ENCODE data around the gene KCNH3. TPM values are rescaled to one million over a fixed set of nuclear protein-coding genes. Genes with fewer than 3 reads are reported as not detected.

KCNH3 gene
- total RNA-seq, 4 donors from 2014 or later, result 0.94 to 2.2 (median 2.1) TPM; not detected in 1

DNA sequence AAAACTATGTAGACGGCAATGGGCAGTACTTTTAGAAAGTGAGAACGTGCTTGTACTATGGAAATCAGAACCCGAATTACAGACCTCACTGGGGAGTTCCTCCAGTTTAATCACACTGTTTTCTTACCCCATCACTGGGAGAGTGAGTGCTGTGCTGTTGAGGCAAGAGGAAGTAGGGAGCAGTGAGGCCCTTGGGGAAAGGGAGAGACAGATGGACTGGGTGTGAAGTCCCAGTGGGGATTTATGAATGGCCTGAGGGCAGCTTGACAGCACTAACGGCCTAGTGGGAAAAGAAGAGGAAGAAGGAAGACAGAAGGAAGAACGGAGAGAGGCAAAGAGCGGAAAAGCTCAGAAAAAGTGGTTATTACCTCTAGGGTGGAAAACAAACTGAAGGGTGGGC is 23.4 kb downstream of the KCNH3 start:
- Histone ChIP-seq H3K27ac (no peak overlapping the region), H3K27me3 (no peaks in the 10 kb centered on the region), H3K4me3 (replicated peaks in 1 of 3) (no peak overlapping the region), H3K36me3 (peaks cover 65 to 76% of the 10 kb centered on the region in 2 donors), H3K9me3 (no peaks in the 10 kb centered on the region), H3K4me1 (peaks cover 11% of the 10 kb centered on the region in 2 donors)
- DNase-seq, result no peak
- intact Hi-C loops (cut with DNase I), result no loop called here
- TF ChIP-seq POLR2A (IDR thresholded peaks at IDR 0.05), result no peak
- TF ChIP-seq, protein P1, sequence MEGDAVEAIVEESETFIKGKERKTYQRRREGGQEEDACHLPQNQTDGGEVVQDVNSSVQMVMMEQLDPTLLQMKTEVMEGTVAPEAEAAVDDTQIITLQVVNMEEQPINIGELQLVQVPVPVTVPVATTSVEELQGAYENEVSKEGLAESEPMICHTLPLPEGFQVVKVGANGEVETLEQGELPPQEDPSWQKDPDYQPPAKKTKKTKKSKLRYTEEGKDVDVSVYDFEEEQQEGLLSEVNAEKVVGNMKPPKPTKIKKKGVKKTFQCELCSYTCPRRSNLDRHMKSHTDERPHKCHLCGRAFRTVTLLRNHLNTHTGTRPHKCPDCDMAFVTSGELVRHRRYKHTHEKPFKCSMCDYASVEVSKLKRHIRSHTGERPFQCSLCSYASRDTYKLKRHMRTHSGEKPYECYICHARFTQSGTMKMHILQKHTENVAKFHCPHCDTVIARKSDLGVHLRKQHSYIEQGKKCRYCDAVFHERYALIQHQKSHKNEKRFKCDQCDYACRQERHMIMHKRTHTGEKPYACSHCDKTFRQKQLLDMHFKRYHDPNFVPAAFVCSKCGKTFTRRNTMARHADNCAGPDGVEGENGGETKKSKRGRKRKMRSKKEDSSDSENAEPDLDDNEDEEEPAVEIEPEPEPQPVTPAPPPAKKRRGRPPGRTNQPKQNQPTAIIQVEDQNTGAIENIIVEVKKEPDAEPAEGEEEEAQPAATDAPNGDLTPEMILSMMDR (IDR thresholded peaks at IDR 0.05), result no peak
- 87 to 89% methylated on average over 6 of the region's 6 CpGs for WGBS, 2 donors

DNA sequence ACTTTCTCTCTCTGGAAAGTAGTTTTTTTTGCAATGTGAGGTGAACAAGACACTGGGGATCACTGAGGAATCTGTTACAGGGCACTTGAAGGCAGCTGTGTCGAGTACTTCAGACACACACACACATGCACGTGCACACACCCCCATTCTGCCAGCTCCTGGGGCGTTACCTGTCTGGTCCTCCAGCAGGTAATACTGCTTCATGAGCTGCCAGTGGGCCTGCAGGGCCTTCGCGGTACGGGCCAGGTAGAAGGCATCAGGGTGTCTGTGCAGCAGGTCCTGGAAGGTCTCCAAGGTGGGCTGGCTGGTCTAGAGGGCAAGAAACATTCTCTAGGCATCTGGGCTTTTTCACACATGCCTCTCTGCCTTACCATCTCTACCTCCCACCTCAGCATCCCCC is 24.0 kb downstream of the KCNH3 start:
- Histone ChIP-seq H3K36me3 (peaks cover 59 to 70% of the 10 kb centered on the region in 2 donors), H3K4me3 (replicated peaks in 1 of 3) (no peak overlapping the region), H3K27ac (no peak overlapping the region), H3K27me3 (no peaks in the 10 kb centered on the region), H3K4me1 (peaks cover 13 to 14% of the 10 kb centered on the region in 2 donors), H3K9me3 (no peaks in the 10 kb centered on the region)
- intact Hi-C loops (cut with DNase I), result no loop called here
- no peak for DNase-seq
- 88 to 89% methylated on average over 6 of the region's 6 CpGs for WGBS, 2 donors
- no peak for TF ChIP-seq POLR2A (IDR thresholded peaks at IDR 0.05)
- TF ChIP-seq, protein P1 (IDR thresholded peaks at IDR 0.05), result no peak

DNA sequence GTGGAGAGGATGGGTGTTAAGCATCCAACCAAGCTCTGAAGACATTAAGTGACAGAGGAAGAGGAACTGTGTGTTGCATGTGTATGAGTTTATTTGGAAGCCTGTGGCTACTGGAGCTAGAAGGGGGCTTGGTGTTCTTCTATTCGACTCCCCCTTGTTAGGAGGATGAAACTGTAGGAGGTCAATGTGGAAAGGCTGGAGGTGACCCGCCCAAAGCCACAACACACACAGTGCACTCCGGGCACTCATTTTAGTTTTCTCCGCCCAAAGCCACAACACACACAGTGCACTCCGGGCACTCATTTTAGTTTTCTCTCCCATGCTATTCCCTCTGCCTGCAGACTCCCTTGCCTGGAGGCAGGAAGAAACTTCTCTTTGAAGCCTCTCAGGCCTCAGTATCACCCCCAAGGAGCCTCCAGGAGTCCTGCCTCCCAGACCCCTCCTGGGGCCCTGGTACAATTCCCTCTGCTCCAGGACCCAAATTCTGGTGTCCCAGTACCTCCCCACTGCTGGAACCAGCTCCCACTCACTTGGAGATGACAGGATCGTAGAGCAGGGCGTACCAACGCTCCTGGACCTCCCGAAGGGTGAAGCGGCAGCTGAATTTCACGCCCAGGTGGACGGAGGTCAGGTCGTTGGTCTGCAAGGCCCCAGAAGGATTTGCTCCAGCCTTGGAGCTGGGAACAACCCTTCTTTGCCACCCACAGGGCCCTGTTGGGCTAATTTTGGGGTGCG is 25.3 kb downstream of the KCNH3 start:
- H3K4me1 ChIP-seq, result peaks cover 13 to 18% of the 10 kb centered on the region in 2 donors
- WGBS, 2 donors, result 94 to 96% methylated on average over 12 to 14 of the region's 14 CpGs
- intact Hi-C loops (cut with DNase I), result no loop called here
- no peaks in the 10 kb centered on the region for H3K9me3 ChIP-seq
- DNase-seq, result no peak
- TF ChIP-seq POLR2A (IDR thresholded peaks at IDR 0.05), result no peak
- TF ChIP-seq, protein P1 (IDR thresholded peaks at IDR 0.05), result no peak
- no peak overlapping the region for H3K27ac ChIP-seq
- no peaks in the 10 kb centered on the region for H3K27me3 ChIP-seq
- no peak overlapping the region for H3K4me3 ChIP-seq (replicated peaks in 1 of 3)
- H3K36me3 ChIP-seq, result peaks cover 48 to 57% of the 10 kb centered on the region in 2 donors

DNA sequence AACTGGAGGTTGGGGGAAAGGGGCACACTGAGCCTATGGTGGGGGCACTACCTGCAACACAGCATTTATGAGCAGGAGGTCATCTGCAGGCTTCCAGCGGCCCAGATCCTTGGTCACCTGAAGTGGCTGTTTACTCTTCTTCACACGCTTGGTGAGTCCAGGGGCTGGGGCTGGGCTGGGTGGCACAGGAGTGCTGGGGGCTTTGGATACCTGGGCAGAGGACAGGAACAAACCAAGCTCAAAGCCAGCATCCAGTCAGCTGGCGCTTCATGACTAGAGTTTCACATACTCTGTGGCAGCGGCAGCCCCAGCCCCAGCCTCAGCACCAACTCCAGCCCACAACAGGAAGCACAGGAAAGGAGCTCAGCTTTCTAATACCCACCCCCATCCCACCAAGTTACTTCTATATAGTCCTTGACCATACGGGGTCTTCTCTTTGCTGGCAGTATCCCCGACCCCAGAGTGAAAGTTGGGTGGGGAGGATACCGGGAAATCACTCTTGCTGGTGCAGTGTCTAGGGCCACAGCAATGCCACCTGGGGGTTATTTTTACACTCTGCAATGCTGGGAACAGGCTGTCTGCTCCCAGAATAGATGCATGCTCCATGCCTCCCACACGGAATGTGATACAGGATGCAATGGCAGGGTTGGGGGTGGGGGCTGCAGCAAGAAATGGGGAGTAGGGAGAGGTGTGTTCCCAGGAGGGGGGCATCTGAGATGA is 26.0 kb downstream of the KCNH3 start:
- TF ChIP-seq POLR2A (IDR thresholded peaks at IDR 0.05), result no peak
- TF ChIP-seq, protein P1 (IDR thresholded peaks at IDR 0.05), result no peak

More for the DNA sequence above, 26.0 kb downstream of the KCNH3 start:
- Histone ChIP-seq H3K36me3 (peaks cover 41 to 49% of the 10 kb centered on the region in 2 donors), H3K9me3 (no peaks in the 10 kb centered on the region), H3K4me3 (replicated peaks in 1 of 3) (no peak overlapping the region), H3K27me3 (no peaks in the 10 kb centered on the region), H3K4me1 (peaks cover 13 to 22% of the 10 kb centered on the region in 2 donors), H3K27ac (no peak overlapping the region)
- intact Hi-C loops (cut with DNase I), result no loop called here
- WGBS, 2 donors, result 87 to 91% methylated on average over 6 to 8 of the region's 8 CpGs
- DNase-seq, result no peak

Measured in thyroid gland (tissue), 4 donors.